Memory B cell (primary cell): ENCODE measurements around the gene AP2A2.

Source experiments
- ATAC-seq: fragments of 150-1000 bp; cut with Tn5 transposase; 2 replicates; pipeline ENCODE4 v1.10.0; 2021; ENCODE audit warnings: low read depth, mild to moderate bottlenecking, moderate library complexity
- DNase-seq, 2 donors: peaks; one replicate each; pipeline ENCODE4 v3.0.0; 2022; ENCODE audit warnings: low spot score in 2 of 2
- H3K27ac Mint-ChIP-seq: one replicate; pipeline ENCODE4 v1.8.0; 2022; ENCODE audit warnings: mild to moderate bottlenecking, moderate library complexity, mixed read lengths
- H3K27me3 Mint-ChIP-seq: one replicate; pipeline ENCODE4 v1.8.0; 2022; ENCODE audit warnings: mixed read lengths
- H3K36me3 Mint-ChIP-seq: one replicate; pipeline ENCODE4 v1.8.0; 2022; ENCODE audit warnings: mild to moderate bottlenecking, mixed read lengths
- H3K4me1 Mint-ChIP-seq: one replicate; pipeline ENCODE4 v1.8.0; 2022; ENCODE audit warnings: mixed read lengths
- H3K4me3 Mint-ChIP-seq: one replicate; pipeline ENCODE4 v1.8.0; 2022; ENCODE audit warnings: mild to moderate bottlenecking, moderate library complexity, mixed read lengths
- H3K9me3 Mint-ChIP-seq: one replicate; pipeline ENCODE4 v1.8.0; 2022; ENCODE audit warnings: mixed read lengths

Gene AP2A2

DNA sequence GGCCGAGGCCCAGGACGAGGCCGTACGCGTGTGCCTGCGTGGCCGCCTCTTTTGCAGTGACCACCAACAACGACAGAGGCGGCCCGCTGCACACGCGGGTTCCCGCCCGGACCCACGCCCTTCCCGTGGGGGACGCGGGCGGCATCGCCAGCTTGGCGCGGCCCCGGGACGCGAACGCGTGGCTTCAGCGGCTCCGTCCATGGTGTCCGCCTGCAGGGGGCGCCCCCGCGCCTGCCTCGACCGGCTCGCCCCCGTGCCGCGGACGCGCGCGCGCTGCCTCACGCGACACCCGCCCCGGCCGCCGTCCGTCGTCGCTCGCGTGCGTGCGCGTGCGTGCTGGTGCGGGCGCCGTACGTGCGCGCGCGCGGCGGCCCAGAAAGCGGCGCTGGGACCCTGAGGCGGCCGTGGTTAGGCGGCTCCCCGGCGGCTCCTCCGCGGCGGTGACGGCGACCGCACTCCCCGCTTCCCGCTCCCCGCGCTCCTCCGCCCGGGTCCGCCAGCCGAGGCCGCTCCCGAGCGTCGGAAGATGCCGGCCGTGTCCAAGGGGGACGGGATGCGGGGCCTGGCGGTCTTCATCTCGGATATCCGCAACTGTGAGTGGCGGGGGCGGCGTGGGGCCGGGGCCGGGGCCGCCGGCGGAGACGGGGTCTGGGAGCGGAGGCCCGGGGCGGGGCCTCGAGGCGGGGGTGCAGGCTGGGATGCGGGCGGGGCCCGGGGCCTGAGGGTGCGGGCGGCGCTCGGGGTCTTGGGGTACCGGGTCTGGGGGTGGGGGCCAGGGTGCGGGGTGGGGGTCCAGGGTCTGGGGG lies at the start of gene AP2A2:
Gene AP2A2, plus strand, starts transcription at position 375 of the 806 bp plus-strand sequence. Its CDS starts 152 bp downstream, at position 527.
- DNase-seq (peak; percentile 94 to 98), ATAC-seq (peak; percentile 90)
- Mint-ChIP-seq H3K4me3 (peak within 1 kb of the TSS; percentile 82), H3K27ac (peak within 1 kb of the TSS; percentile 63), H3K4me1 (peaks cover 9% of the 10 kb centered on the region), H3K27me3 (no peaks in the 10 kb centered on the region), H3K36me3 (no peaks in the 10 kb centered on the region), H3K9me3 (no peaks in the 10 kb centered on the region)

DNA sequence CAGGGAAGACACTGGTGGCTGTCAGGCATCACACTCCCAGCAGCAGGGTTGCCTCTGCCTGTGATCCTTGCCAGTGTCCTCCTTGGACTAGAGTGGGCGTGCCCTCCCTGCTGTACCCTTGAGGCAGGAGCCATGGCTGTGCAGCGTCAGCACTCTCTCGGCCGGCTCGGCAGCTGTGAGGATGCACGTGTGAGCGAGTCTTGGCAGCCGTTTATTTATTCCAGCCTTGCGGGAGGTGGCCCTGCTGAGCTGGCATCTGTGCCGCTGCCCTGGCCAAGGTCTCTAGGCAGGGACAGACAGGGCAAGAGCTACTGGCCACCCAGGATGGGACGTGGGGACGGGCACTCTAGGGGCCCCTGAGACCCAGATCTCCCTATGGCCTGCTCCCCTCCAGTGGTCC lies 49.1 kb upstream of the AP2A2 start:
- Mint-ChIP-seq H3K27ac (no peak overlapping the region), H3K4me3 (no peak overlapping the region), H3K27me3 (no peaks in the 10 kb centered on the region), H3K4me1 (no peaks in the 10 kb centered on the region), H3K9me3 (no peaks in the 10 kb centered on the region), H3K36me3 (peaks cover 22% of the 10 kb centered on the region)
- DNase-seq (no peak), ATAC-seq (no peak)

GRCh38 chr11:877565-877964 lies 48.1 kb upstream of the AP2A2 start:
- no peak for DNase-seq
- Mint-ChIP-seq H3K36me3 (peaks cover 28% of the 10 kb centered on the region), H3K4me1 (no peaks in the 10 kb centered on the region), H3K27ac (no peak overlapping the region), H3K27me3 (no peaks in the 10 kb centered on the region), H3K4me3 (no peak overlapping the region), H3K9me3 (no peaks in the 10 kb centered on the region)
- peak; percentile 47 for ATAC-seq

- no peaks in the 10 kb centered on the region for H3K4me1 Mint-ChIP-seq
- H3K4me3 Mint-ChIP-seq, result no peak overlapping the region
- no peak for DNase-seq
These were observed 45.2 kb upstream of the AP2A2 start for GRCh38 chr11:880447-880846.

DNA sequence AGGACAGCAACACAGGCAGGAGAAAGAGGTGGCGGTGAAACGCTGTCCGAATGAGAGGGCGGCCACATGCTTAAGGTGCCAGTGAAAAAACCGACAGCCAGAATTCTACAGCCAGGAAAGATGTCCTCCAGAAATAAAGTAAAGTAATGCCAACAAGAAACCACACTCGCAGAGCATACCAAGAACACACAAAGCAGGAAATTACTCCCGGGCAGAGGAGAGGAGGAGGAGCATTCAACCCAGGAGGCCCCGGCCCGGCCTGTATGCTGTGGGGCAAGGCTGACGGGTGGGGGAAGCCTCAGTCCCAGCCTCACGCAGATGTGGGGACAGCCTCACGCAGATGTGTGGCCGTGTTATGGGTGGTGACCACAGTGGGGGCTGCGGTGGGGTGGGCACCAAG lies 43.1 kb upstream of the AP2A2 start:
- Mint-ChIP-seq H3K4me3 (no peak overlapping the region), H3K4me1 (no peaks in the 10 kb centered on the region), H3K27me3 (no peaks in the 10 kb centered on the region), H3K9me3 (no peaks in the 10 kb centered on the region), H3K27ac (peak overlapping the region; percentile 10), H3K36me3 (peaks cover 21% of the 10 kb centered on the region)
- no peak for ATAC-seq
- DNase-seq, result no peak

More at GRCh38 chr11:880447-880846, 45.2 kb upstream of the AP2A2 start:
- H3K27ac Mint-ChIP-seq, result no peak overlapping the region
- ATAC-seq, result no peak
- H3K9me3 Mint-ChIP-seq, result no peaks in the 10 kb centered on the region
- peaks cover 22% of the 10 kb centered on the region for H3K36me3 Mint-ChIP-seq
- H3K27me3 Mint-ChIP-seq, result no peaks in the 10 kb centered on the region

GRCh38 chr11:883527-883926 lies 42.1 kb upstream of the AP2A2 start:
- Mint-ChIP-seq H3K9me3 (no peaks in the 10 kb centered on the region), H3K4me1 (no peaks in the 10 kb centered on the region), H3K27me3 (no peaks in the 10 kb centered on the region), H3K4me3 (no peak overlapping the region), H3K36me3 (peaks cover 18% of the 10 kb centered on the region), H3K27ac (no peak overlapping the region)
- no peak for DNase-seq
- no peak for ATAC-seq

DNA sequence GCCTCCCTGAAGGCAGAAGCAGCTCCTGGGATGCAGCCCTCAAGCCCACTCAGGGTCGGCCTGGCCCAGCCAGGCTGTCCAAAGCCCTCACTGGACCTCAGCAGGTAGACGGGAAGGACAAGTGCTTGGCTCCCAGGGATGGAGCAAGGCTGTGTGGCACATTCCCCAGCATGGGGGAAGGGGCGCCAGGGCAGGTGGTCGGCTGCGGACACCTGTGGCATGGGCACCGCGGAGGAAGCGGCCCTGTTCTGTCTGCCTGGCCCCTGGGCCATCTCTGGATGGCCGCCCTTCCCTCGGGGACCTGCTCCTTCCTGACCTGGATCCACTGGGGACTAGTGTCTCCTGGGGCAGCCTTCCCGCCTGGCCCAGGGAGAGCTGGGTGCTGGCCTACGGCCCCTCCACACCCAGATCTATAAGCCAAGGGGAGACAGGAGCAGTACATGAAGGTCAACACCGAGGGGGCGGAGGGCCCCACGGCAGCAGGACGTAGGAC lies 41.0 kb upstream of the AP2A2 start:
- H3K4me1 Mint-ChIP-seq, result peaks cover 3% of the 10 kb centered on the region
- ATAC-seq (no peak), DNase-seq (no peak)
- no peak overlapping the region for H3K27ac Mint-ChIP-seq
- H3K27me3 Mint-ChIP-seq, result no peaks in the 10 kb centered on the region
- H3K9me3 Mint-ChIP-seq, result no peaks in the 10 kb centered on the region
- peaks cover 19% of the 10 kb centered on the region for H3K36me3 Mint-ChIP-seq
- no peak overlapping the region for H3K4me3 Mint-ChIP-seq

- Mint-ChIP-seq H3K27me3 (no peaks in the 10 kb centered on the region), H3K9me3 (no peaks in the 10 kb centered on the region), H3K4me1 (peaks cover 3% of the 10 kb centered on the region), H3K4me3 (no peak overlapping the region), H3K36me3 (peaks cover 16% of the 10 kb centered on the region), H3K27ac (no peak overlapping the region)
- DNase-seq, result no peak
- no peak for ATAC-seq
These were observed 39.1 kb upstream of the AP2A2 start for GRCh38 chr11:886568-886967.

GRCh38 chr11:887589-887988 lies 38.1 kb upstream of the AP2A2 start:
- Mint-ChIP-seq H3K36me3 (peaks cover 11% of the 10 kb centered on the region), H3K9me3 (no peaks in the 10 kb centered on the region), H3K27me3 (no peaks in the 10 kb centered on the region), H3K27ac (no peak overlapping the region), H3K4me1 (peaks cover 3% of the 10 kb centered on the region), H3K4me3 (no peak overlapping the region)
- ATAC-seq, result no peak
- no peak for DNase-seq

- peaks cover 10% of the 10 kb centered on the region for H3K36me3 Mint-ChIP-seq
- H3K4me3 Mint-ChIP-seq, result no peak overlapping the region
- H3K27ac Mint-ChIP-seq, result no peak overlapping the region
- H3K4me1 Mint-ChIP-seq, result peaks cover 3% of the 10 kb centered on the region
- H3K9me3 Mint-ChIP-seq, result no peaks in the 10 kb centered on the region
- DNase-seq, result no peak
- no peaks in the 10 kb centered on the region for H3K27me3 Mint-ChIP-seq
- no peak for ATAC-seq
These were observed 37.1 kb upstream of the AP2A2 start for GRCh38 chr11:888310-889212.

- ATAC-seq (no peak), DNase-seq (no peak)
- Mint-ChIP-seq H3K4me3 (no peak overlapping the region), H3K27ac (no peak overlapping the region), H3K36me3 (peaks cover 10% of the 10 kb centered on the region), H3K4me1 (peaks cover 3% of the 10 kb centered on the region), H3K27me3 (no peaks in the 10 kb centered on the region), H3K9me3 (no peaks in the 10 kb centered on the region)
These were observed 36.4 kb upstream of the AP2A2 start for GRCh38 chr11:889257-889656.

- ATAC-seq, result no peak
- no peak for DNase-seq
- H3K4me1 Mint-ChIP-seq, result peaks cover 3% of the 10 kb centered on the region
- no peaks in the 10 kb centered on the region for H3K27me3 Mint-ChIP-seq
- peaks cover 10% of the 10 kb centered on the region for H3K36me3 Mint-ChIP-seq
- H3K4me3 Mint-ChIP-seq, result no peak overlapping the region
- H3K9me3 Mint-ChIP-seq, result no peaks in the 10 kb centered on the region
- H3K27ac Mint-ChIP-seq, result no peak overlapping the region
These were observed 35.8 kb upstream of the AP2A2 start for GRCh38 chr11:889687-890475.

GRCh38 chr11:890794-891540 lies 34.7 kb upstream of the AP2A2 start:
- ATAC-seq (no peak), DNase-seq (no peak)
- Mint-ChIP-seq H3K27ac (no peak overlapping the region), H3K9me3 (no peaks in the 10 kb centered on the region), H3K4me3 (no peak overlapping the region), H3K27me3 (no peaks in the 10 kb centered on the region), H3K4me1 (peaks cover 3% of the 10 kb centered on the region), H3K36me3 (peaks cover 10% of the 10 kb centered on the region)
